IPS-18c (cell line): ENCODE data around the gene ATP9B.

Experiments used
- H3K4me3 ChIP-seq: 2 replicates; pipeline ENCODE4 v1.7.0; 2013; ENCODE audit warnings: low read depth, mild to moderate bottlenecking, low read length, moderate library complexity; ENCODE audit not compliant: insufficient read depth
- H3K9me3 ChIP-seq: one replicate; pipeline ENCODE4 v1.6.1; 2013; ENCODE audit warnings: mild to moderate bottlenecking, low read length, moderate library complexity; ENCODE audit not compliant: control insufficient read depth, insufficient read depth

The ATP9B gene

GRCh38 chr18:79422022-79422782 lies 353.0 kb downstream of the ATP9B start:
- no peaks in the 10 kb centered on the region for H3K9me3 ChIP-seq
- H3K4me3 ChIP-seq: no peak overlapping the region

GRCh38 chr18:79422783-79423165 lies 353.6 kb downstream of the ATP9B start:
- Histone ChIP-seq H3K9me3 (no peaks in the 10 kb centered on the region), H3K4me3 (no peak overlapping the region)

DNA sequence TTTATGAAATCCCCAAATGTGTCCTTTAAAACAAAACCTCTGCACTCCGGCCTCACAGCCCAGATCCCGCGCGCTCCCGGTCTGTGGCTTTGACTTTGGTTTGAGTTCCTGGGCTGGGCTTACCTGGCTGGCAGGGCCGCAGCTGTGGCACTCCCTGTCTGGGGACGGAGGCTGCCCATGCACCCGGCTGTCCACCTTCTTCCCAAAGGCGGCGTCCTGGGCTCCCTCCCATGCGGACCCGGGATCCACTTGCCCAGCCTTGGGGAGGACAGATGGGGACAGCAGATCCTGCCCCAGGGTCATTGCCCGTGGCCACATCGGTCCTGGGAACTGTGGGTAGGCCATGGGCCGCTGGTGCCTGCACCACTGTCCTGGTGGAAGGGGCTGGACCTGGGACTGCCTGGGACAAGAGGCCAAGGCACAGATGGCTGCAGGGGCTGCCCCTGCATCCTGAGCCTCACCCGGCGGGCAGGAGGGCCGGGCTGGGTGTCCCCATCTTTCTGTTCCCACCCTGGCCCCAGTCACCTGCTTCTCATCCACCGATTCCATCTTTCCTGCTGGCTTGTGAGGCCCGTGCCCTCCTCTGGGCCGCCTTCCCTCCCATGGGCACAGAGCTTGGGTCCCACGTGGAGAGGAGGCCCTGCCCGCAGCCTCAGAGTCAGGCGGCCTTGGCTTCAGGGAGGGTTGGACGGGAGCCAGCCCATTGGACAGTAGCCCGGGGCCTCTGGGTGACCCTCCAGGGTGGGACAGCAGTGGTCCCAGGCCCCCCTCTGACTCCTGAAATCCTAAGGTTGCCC lies 354.2 kb downstream of the ATP9B start:
- Histone ChIP-seq H3K9me3 (no peaks in the 10 kb centered on the region), H3K4me3 (no peak overlapping the region)

DNA sequence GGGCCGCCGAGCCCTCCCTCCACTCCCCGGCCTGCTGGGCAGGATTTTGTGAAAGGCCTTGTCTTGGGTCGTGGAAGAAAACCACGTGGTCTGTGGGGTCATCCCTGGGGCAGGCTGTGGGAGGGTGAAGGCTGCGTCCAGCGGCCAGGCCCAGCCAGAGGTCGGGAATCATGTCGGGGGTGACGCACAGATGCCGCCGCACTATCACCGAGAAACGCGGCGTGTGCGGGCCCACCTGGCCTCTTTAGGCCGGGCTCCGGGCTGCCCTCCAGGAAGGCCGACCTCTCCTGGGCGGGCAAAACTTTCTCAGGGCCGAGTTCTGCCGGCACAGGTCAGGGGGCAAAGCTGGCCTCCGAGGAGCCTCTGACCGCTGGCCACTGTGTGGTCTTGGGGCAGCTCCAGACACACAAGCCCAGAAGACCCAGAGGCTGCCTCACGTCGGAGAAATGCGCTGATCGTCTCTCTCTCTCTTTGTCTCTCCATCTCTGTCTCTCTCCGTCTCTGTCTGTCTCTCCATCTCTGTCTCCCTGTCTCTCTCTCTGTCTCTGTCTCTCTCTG lies 354.9 kb downstream of the ATP9B start:
- Histone ChIP-seq H3K9me3 (no peaks in the 10 kb centered on the region), H3K4me3 (no peak overlapping the region)

- Histone ChIP-seq H3K9me3 (no peaks in the 10 kb centered on the region), H3K4me3 (no peak overlapping the region)
These were observed 355.8 kb downstream of the ATP9B start for GRCh38 chr18:79424880-79425568.

GRCh38 chr18:79425569-79425886 lies 356.3 kb downstream of the ATP9B start:
- H3K4me3 ChIP-seq: no peak overlapping the region
- no peaks in the 10 kb centered on the region for H3K9me3 ChIP-seq

- Histone ChIP-seq H3K9me3 (no peaks in the 10 kb centered on the region), H3K4me3 (no peak overlapping the region)
These were observed 357.4 kb downstream of the ATP9B start for GRCh38 chr18:79426376-79427300.

- no peaks in the 10 kb centered on the region for H3K9me3 ChIP-seq
- no peak overlapping the region for H3K4me3 ChIP-seq
These were observed 358.4 kb downstream of the ATP9B start for GRCh38 chr18:79427368-79428225.
